Measurements from ENCODE around the gene DEPDC5.
A peak's percentile ranks its signal among the peaks of the same experiment; 100 is the strongest.

Gene DEPDC5

DNA sequence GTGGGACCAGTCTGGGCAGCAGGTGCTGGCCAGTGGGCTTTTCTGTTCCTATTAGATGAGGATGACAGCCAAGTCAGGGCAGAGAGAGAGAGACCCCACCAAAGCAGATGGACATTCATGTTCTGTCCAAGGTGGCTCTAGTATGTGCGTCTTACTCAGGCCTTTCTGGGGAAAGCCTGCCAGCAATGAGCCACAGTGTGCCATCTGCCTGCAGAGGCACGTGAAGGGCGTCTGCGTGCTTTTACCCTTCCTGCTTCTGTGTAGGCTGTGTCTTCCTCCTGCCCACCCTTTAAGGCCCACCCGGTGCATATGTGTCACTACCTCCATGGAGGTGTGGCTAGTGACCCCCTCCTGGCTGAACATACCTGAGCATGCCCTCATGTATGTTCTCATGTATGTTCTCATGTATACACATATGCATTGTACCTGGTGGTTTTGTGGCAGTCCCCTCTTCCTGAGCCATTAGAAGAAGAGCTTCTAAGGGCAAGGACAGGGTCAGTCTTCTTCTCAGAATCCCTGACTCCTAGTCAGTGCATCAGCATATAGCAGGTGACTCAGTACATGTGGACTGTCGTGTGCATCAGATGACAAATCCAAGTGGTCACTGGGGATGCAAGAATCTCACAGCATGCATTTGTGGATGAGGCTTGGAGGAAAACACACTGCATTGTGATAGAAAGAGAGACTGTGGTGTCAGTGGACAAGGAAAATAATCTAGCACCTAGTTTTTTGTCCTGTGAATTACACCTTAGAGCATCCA, 100.1 kb downstream of the DEPDC5 start:
- no peak for DNase-seq

DNA sequence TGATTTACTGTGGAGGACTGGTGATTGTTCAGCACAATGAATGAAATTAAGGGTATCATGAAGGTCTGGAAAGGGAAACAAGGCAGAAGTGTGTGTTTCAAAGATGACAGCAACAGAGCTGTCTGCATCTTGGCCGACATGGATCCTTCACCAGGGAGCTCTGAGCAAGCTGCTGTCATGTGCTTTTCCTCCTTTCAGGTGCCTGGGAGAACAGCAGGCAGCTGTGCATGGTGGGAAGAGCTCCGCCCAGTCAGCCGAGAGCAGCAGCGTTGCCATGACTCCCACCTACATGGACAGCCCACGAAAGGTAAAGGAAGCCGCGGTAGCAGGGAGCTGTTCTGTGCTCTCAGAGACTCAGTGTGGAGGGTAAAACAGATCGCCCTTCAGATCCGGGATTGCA, 103.4 kb downstream of the DEPDC5 start:
- DNase-seq = peak; percentile 52

DNA sequence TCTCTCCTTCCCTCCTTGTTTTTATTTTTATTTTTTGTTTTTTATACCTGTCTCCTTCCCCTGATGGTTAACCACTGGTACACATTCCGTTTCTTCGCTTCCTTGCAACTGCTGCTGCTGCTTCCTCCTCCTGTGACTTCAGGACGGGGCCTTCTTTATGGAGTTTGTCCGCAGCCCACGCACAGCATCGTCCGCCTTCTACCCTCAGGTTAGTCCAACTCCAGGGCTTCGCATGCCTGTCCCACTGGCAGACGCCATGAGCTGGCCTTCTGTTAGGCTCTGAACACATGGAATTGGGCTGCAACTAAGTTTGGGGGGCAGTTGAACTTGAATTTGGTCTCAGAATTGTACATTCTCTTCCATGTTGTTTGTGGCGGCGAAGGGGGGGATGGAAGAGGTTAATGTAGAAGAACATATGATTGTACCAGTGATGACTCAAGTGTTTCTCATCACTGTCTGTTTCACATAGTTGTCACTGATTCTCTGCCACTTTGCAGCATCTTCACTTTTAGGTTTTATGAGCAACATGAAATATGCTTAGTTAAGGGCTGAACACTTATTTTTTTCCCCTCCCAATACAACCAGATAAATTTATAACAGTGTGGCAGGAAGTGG, 107.5 kb downstream of the DEPDC5 start:
- no peak for DNase-seq

DNA sequence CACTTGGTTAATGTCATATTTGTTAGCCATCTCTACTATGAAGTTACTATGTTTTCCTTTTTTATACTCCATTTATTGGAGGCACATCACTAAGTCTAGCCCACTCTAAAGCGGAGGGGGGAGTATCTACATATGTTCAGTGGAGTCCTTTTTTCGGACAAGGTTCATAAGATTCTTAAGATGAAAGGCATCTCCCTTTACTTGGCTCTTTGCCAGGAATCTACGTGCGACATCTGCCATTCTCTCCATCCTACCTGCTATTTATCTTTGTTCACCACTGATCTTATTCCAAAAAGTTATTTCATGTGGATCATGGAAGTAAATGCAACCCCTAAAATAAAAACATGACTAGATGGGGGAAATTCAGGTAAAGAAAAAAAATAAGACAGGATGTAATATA, 113.1 kb downstream of the DEPDC5 start:
- DNase-seq = no peak

DNA sequence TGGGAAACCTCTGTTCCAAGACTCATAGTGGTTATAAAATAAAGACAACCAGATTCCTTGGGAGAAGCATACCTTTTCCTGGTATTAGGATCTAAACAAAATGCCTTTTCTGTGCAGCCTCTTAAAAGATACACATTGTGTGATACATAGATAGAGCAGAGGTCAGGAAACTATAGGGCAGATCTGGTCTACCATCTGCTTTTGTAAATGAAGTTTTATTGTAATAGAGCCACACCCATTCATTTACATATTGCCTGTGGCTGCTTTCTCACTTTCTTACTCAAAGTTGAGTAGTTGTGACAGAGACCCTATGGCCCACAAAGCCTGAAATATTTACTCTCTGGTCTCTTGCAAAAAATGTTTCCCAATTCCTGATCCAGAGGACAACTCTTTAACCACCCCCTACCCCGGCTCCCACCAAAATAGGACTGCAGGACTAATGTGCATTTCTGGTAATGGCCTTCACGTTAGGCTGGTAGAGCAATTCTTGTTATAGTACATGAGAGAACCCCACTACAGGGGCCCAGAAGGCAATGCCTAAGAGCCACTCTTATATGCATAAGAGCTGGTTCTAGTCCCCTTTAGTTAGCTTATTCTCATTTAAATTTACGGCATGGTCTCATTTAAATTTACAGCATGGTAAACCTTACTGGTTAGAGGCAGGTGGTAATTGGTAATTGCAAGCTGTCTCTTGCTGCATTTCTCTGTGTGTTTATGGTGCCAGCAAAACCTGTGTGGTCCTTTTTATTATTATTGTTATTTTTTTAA, 113.8 kb downstream of the DEPDC5 start:
- DNase-seq = no peak

DNA sequence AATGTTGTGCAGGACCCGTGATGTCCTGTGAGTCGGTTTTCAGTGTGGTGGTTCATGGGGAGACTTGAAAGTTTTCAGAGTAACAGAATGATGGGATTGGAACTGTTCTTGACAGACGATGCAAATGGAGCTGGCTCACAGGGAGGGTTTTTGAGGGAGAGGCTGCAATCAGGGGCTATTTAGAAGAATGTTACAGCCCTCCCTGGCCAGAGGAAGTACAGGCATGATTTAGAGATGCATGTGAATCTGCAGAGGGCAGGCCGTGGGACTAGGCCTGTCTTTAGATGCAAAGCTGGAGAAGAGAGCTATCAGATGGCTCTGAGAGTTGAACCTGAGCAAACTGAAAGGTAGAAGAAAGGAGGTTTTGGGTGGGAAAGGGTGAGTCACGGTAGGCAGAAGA, 115.9 kb downstream of the DEPDC5 start:
- no peak for DNase-seq

DNA sequence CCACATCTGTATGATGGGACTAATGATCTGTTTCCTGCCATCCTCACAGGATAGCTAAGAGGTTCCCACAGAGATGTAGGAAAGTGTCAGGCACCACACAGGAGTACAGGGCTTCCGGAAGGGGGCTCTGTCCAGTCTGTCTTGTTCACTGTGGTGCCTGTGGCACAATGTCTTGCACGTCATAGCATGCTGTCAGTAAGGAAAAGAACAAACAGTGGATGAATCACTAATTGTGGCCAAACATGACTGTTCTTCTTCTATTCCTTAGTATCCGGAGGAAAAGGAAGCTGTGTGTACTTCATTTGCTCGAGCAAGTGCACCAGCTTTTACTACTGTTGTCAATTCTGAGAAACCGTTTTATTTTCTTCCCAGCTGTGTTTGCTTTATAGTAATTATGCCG, 117.1 kb downstream of the DEPDC5 start:
- no peak for DNase-seq

DNA sequence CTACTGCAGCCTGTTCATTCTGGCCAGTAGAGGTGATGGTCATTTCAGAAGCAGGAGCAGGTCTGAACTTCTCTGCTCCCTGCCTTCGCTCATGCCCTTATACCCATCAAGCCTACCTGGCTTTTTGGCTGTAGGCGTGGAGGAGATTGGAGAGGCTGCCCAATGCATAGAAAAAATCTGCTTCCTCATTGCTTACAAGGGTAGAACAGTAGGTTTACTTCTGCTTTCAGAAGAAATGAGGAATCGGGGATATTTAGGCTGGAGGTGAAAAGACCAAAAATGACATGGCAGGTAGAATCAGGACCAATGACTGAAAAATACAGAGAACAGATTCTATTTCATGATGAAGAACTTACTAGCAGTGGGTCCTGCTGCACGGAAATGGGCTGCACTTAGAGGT, 117.7 kb downstream of the DEPDC5 start:
- DNase-seq = no peak

DNA sequence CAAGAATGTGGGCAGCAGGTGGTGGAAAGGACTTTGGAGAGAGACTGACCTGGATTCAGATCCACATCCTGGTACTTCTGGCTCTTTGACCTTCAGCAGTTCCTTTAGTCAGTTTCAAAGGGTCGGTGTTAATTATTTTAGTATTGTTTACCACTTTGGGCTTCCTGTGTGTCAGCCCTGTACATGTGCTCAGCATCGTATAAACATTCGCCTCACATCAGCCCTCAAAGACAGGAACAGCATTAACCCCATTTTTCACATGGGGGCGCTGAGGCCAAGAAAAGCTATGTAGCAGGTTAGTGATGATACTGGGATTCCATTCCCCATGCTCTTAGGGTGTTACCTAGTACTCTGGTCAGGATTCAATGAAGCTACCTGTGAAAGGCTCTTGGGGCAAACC, 118.4 kb downstream of the DEPDC5 start:
- DNase-seq = no peak

DNA sequence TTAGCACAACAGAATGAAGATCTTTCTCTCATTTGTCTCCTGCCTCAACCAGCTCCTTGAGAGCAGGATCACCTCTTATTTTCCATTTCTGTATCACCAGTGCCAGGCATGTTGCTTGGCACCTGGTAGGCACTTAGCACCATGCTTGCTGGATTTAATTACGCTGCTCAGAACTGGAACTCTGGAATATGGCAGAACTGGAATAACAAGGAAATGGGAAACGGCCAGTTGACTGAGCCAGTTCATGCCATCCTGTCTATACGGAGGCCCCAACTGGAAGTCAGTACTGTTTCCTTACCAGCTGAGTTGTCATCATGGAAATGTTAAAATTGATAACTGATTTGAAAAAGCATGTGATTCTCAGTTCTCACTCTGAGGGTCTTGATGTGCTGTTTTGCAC, 121.0 kb downstream of the DEPDC5 start:
- no peak for DNase-seq

DNA sequence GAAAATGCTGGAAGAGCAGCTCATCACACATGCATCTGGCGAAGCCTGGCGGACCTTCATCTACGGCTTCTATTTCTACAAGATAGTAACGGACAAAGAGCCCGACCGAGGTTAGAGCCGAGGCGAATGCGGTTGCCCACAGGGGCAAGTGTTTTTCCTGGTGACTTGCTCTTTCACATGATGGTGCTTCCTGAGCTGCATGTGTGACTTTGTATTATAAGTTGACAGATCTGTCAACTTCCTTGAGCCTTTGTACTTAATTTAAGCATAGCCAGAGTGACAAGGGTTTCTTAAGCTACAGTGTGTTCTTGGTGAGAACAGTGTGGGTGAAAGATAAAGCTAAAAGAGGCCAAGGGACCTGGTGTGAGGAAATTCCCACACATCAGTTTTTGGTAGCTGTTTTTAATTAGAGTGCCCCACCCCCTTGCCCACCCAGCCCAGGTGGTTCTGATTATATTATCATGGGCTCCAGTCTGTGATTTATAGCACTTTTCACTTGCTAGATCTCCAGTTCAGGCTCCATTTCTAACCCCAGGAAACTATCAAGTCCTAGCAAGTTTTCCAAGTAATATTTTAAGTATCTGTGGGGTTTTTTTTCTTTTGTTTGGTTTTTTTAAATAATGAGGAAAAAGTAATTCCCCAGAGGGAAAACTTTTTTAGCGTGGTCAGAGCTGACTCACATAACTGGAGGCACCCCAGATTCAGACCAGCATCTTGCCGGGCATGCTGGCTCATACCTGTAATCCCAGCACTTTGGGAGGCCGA, 122.5 kb downstream of the DEPDC5 start:
- no peak for DNase-seq

DNA sequence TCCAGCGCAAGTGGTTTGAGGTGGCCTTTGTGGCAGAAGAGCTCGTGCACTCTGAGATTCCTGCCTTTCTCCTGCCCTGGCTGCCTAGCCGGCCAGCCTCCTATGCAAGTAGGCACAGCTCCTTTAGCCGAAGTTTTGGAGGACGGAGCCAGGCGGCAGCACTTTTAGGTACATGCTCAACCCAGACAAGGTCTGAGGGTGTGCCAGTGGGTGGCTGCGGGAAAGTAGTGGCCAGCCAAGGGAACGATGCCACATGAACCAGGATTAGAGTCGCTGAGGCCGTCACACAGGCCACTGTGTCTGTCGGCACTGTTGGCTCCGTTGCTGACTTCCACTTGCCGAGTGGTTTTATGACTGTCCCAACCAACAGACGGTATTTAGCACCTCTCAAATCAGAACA, 125.8 kb downstream of the DEPDC5 start:
- no peak for DNase-seq

DNA sequence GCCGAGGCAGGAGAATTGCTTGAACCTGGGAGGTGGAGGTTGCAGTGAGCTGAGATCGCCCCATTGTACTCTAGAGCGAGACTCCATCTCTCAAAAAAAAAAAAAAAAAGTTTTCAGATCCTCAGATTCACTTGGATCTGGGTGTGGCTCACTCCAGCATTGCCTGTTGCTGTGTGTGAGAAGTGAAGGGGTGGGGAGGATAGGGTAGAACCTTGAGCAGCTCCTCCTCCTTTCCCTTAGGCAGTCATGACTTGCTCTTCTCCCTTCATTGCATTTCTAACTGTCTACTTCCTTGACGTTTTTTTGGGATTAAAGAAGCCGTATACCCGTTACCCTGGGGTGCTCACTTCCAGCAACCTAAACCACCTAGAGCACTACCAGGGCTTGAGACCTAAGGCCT, 127.4 kb downstream of the DEPDC5 start:
- DNase-seq = no peak

DNA sequence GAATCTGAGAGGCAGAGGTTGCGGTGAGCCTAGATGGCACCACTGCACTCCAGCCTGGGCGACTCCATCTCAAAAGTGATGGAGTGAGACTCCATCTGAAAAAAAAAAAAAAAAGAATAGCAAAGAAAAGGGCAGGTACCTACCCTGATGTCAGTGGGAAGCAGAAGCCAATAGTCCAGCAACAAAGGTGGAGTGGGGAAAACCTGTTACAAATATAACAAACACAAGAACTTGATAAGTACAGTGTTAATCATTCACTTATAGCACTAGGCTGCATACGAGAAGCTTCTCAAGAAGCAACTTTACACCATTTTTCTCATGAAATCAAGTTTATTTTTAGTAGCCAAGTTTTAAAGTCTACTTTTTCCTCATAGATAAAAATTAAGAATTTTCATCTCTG, 128.0 kb downstream of the DEPDC5 start:
- no peak for DNase-seq

DNA sequence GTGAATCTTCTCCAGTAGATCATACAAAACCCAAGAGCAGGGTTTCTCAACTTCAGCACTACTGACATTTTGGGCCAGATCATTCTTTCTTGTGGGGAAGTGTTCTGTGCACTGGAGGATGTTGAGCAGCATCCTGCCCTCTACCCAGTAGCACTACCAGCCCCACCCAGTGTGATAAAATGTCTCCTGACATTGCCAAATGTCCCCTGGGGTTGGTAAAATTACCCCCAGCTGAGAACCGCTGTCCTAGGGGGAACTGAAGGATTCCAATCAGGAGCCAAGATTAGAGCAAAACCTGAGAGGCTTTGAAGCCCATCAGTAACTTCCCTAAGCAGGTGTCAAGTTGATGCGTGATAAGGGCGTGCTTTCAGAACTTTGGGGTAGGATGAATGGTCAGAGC, 129.2 kb downstream of the DEPDC5 start:
- DNase-seq = no peak

DNA sequence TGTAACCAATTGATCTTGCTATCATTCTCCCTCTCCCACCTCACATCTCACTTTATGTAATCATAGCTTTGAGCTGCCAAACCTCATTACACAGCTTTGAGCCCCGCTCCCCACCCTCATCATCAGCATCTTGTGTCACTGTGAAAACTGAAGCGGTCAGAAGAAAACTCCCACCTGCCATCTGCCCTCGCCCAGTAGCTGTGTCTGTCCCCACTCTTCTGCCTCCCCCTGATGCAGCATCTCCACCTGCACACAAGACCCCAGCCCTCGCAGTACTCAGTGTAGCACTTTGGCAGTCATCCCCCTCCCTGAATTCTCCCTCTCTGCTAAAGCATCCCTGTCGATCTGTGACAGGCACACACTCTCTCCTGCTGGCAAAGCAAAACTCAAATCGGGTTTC, 130.2 kb downstream of the DEPDC5 start:
- DNase-seq = no peak

DNA sequence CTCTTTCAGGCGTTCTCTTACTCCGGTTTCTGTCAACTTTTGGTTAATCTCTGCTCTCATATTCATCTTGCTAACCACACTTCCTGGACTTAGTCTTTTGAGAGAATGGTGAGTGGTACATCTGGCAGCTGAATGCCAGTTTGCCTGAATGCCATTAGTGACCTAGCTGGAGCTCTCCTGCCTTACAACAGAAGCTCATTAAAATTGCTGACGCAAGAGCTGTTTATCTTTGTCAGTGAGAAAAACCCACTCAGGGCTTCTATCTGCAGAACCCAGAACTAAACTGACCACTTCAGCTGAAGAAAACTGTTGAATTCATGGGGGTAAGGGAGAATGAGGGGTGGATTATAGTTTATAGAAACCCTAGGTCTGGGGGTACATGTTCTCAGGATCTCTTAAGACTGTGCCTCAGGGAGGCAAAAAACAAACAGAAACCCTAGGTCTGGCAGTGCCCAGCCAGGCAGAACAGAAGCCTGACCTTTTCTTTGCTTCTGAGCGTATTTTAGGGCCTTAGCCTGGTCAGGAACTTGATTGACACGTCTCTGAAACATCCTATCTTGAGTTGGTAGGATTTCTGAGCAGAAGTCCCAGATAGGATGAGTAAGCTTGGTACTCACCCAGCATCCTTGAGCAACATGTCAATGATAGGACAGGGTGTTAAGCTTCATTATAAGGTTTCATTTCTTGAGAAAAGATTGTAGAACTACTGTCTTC, 137.7 kb downstream of the DEPDC5 start:
- no peak for DNase-seq

DNA sequence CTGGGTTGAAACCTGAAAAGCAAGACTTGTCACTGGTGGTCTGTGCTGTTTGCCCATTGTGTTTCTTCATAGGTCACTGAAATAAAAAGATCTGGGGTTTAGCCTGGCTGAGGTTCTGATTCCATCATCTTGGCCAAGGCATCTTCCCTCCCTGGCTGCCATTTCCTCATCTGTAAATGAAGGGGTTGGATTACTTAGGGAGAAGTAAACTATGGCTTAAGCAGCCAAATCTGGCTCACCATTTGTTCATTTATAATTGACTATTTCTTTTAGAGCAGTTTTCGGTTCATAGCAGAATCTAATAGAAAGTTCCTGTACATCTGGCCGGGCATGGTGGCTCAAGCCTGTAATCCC, 138.2 kb downstream of the DEPDC5 start:
- DNase-seq = no peak

DNA sequence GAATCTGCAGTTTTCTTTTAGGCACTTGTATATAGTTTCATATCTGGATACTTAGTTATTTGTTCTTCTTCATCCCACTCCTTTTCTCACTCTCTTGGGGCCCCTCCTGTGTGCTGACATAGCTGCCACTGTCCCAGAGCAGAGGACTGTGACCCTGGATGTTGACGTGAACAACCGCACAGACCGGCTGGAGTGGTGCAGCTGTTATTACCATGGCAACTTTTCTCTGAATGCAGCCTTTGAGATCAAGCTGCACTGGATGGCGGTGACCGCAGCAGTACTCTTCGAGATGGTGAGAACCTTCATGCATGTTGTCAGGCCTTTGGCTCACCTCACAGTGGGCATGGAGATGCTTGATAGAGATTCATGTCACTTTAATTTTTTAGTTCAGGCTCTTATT, 139.6 kb downstream of the DEPDC5 start:
- no peak for DNase-seq

DNA sequence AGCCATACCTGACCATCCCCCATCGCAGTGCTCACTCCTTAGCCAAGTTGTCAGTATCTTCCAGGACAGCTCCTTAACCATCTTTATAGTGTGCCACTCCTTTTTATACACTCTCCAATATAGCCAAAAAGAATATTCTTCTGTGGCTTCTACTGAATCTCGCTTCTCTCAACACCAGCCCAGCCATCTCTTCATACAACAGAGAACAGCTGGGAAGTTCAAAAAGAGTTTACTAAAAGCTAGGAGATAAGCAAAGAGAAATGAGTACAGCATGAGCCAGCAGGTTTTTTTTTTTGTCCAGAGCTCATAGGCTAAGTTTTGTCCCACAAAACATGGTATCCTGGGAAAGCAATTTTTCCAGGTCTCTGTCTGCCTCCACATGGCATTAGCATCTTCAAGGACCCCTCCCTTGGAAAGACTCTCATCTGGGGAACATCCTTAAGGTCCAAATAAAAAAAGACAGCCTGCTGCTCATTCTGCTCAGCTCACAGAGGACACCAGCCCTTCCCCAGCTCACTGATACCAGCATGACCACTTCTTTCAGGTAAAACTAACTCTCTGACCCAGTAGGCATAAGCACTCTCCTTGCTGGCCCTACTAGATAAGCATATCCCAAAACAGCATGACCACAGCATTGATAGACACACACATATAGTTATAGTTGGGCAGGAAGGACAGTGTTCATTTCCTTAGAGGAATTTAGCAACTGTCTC, 141.7 kb downstream of the DEPDC5 start:
- DNase-seq = no peak

DNA sequence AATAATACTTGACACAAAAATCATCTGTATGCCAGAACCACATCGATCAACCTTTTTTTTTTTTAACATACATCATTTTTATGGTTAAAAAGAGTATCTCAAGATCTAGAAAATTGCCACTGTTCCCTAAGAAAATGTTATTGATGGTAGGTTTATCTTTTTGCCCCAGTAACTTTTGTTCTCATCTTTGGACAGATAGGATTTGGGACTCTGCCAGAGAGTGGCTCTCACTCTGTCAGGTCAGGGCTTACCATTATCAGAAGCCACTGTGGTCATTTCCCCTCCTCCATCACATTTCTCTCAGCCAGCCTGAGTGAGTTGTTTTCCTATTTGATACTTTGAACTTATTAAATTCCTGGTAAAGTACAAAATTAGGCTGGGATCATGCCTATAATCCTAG, 142.7 kb downstream of the DEPDC5 start:
- no peak for DNase-seq

All from NCI-H1092 (cell line).